Mesothelial cell of epicardium (in vitro differentiated cells): Measurements from ENCODE around the gene ORC3. TPM values are rescaled to one million over a fixed set of nuclear protein-coding genes. Genes with fewer than 3 reads are reported as not detected.

Experiments used
- DNase-seq, 2 experiments: peaks; one replicate each; pipeline ENCODE4 v3.0.0; 2021; ENCODE audit warnings: low spot score in 2 of 2; ENCODE audit not compliant: unreplicated experiment in 2 of 2
- H3K27ac Mint-ChIP-seq: 2 replicates; pipeline ENCODE4 v1.8.0; 2021; ENCODE audit warnings: mixed read lengths
- H3K27me3 Mint-ChIP-seq: 2 replicates; pipeline ENCODE4 v1.8.0; 2021; ENCODE audit warnings: low read depth, mixed read lengths
- H3K36me3 Mint-ChIP-seq: 2 replicates; pipeline ENCODE4 v1.8.0; 2021; ENCODE audit warnings: mixed read lengths
- H3K4me1 Mint-ChIP-seq: 2 replicates; pipeline ENCODE4 v1.8.0; 2021; ENCODE audit warnings: mixed read lengths
- H3K4me3 Mint-ChIP-seq: 2 replicates; pipeline ENCODE4 v1.8.0; 2021; ENCODE audit warnings: mild to moderate bottlenecking, moderate library complexity, mixed read lengths
- H3K9me3 Mint-ChIP-seq: 2 replicates; pipeline ENCODE4 v1.8.0; 2021; ENCODE audit warnings: mixed read lengths
- CTCF ChIP-seq: fragments of 200-600 bp; sonication (generic); IDR thresholded peaks from one replicate; pipeline ENCODE4 v1.5.0; 2021; ENCODE audit warnings: antibody characterized with exemption; ENCODE audit not compliant: unreplicated experiment
- total RNA-seq: library from RNA; stranded (reverse); gene quantifications from 3 replicates; pipeline ENCODE4 v1.2.1, GENCODE V29; 2021

The ORC3 gene
- total RNA-seq, 1 donor from 2014 or later: 28.0 TPM

GRCh38 chr6:87637106-87637505 is 47.2 kb downstream of the ORC3 start:
- no peak for TF ChIP-seq CTCF
- Mint-ChIP-seq H3K36me3 (peaks cover 24% of the 10 kb centered on the region), H3K27me3 (no peaks in the 10 kb centered on the region), H3K4me3 (no peak overlapping the region), H3K27ac (no peak overlapping the region), H3K4me1 (peaks cover 5% of the 10 kb centered on the region), H3K9me3 (no peaks in the 10 kb centered on the region)
- DNase-seq: no peak

GRCh38 chr6:87639373-87639772 is 49.4 kb downstream of the ORC3 start:
- H3K36me3 Mint-ChIP-seq: peaks cover 27% of the 10 kb centered on the region
- no peaks in the 10 kb centered on the region for H3K27me3 Mint-ChIP-seq
- TF ChIP-seq CTCF: no peak
- DNase-seq: no peak
- H3K4me1 Mint-ChIP-seq: peaks cover 5% of the 10 kb centered on the region
- no peak overlapping the region for H3K4me3 Mint-ChIP-seq
- no peak overlapping the region for H3K27ac Mint-ChIP-seq
- H3K9me3 Mint-ChIP-seq: no peaks in the 10 kb centered on the region

GRCh38 chr6:87641065-87641692 is 51.2 kb downstream of the ORC3 start:
- peaks cover 19% of the 10 kb centered on the region for H3K36me3 Mint-ChIP-seq
- no peak for DNase-seq
- peaks cover 5% of the 10 kb centered on the region for H3K4me1 Mint-ChIP-seq
- H3K27ac Mint-ChIP-seq: peak overlapping the region; percentile 47
- no peaks in the 10 kb centered on the region for H3K9me3 Mint-ChIP-seq
- no peaks in the 10 kb centered on the region for H3K27me3 Mint-ChIP-seq
- no peak for TF ChIP-seq CTCF
- no peak overlapping the region for H3K4me3 Mint-ChIP-seq

GRCh38 chr6:87645080-87645479 is 55.1 kb downstream of the ORC3 start:
- H3K27me3 Mint-ChIP-seq: no peaks in the 10 kb centered on the region
- peaks cover 6% of the 10 kb centered on the region for H3K36me3 Mint-ChIP-seq
- DNase-seq: no peak
- H3K4me1 Mint-ChIP-seq: peaks cover 5% of the 10 kb centered on the region
- no peaks in the 10 kb centered on the region for H3K9me3 Mint-ChIP-seq
- H3K27ac Mint-ChIP-seq: peak overlapping the region; percentile 39
- no peak for TF ChIP-seq CTCF
- no peak overlapping the region for H3K4me3 Mint-ChIP-seq

- Mint-ChIP-seq H3K4me3 (no peak overlapping the region), H3K4me1 (peaks cover under 1% of the 10 kb centered on the region), H3K27ac (no peak overlapping the region), H3K36me3 (peaks cover 26% of the 10 kb centered on the region), H3K9me3 (no peaks in the 10 kb centered on the region), H3K27me3 (no peaks in the 10 kb centered on the region)
- DNase-seq: no peak
- no peak for TF ChIP-seq CTCF
Measured at GRCh38 chr6:87653074-87653962, 63.4 kb downstream of the ORC3 start.
